Fibroblast of peridontal ligament (primary cell): ENCODE measurements around the gene KCNK16.

Experiments
- DNase-seq: peaks from one replicate; pipeline ENCODE4 v3.0.0-alpha.2; 2010; ENCODE audit errors: extremely low read depth

The KCNK16 gene

DNA sequence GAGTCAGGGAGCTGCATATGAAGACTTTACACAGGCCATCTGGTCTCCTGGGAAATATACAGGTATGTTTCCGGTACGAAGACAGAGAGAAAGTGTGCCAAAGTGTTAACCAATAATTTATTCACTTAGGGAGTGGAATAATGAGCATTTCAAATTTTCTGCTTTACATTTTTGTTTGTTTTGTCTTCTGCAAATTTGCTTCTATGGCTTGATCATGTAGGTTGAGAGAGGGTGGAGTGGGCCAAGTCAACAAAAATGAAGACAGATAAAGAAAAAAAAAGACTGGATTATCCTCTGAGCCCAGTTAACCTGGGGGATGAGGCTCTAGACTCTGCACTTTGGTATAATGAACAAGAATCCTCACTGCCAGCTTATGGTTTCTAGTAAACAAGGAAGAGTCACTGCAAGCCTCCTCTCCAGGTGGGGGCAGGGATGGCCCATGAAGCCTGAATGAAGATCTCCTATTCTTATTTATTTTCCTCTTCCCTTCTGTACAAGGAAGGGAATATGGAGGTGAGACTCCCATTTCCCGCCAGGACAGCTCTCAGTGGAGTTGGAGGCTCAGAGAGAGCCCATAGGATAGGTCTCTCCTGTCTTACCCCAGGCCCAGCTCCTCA is 46.0 kb downstream of the KCNK16 start:
- no peak for DNase-seq

DNA sequence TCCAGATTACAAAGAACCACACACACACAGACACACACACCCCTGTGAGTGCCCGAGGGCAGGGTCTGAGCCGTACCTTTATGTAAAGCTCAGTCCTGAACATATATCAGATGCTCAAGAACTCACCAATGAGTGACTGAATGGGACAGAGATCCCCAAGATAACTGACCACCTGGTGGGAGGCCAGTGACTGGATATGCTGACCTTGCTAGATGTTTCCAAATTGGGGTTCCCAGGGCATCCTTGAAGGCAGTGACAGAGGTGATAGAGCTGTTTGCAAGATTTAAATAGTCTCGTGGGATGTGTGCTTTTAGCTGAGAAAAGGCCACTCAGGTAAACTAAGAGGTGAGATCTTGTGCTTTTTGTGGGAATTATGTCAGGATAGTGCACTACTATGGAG is 47.6 kb downstream of the KCNK16 start:
- no peak for DNase-seq

DNA sequence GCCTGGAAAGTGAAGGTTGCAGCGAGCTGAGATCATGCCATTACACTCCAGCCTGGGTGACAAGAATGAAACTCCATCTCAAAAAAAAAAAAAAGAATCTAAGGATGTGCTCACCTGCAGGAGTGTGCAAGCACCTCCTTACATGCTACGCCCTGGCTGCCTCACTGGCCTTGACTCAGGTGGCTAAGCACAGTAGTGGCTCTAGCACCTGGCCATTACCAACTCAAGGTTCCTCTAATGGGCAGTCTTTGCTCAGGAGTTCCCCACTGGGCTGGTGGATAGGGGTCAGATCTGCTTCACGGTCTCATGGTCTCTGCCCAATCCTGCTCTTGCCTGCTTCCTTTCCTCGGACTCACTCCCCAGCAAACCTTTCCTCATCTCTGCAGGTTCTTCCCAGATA is 48.0 kb downstream of the KCNK16 start:
- DNase-seq = no peak

DNA sequence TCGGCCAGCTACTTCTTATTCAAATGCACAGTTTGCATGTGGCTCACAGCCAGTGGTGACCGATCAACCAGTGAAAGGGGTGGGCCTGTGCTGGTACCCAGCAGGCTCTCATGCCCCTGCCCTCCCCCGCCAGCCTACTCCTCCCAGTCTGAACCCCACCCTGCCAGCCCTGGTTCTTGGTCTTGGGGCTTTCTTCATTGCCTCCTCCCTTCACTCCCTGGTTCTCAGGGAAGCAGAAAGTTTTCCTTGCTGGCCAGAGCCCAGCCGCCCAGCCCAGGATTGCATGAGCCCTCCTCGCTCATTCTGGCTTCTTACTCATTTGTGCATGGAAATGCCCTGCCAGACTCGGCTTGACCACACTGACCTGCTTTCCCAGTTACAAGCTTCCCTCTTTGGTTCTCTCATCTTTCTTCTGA is 49.1 kb downstream of the KCNK16 start:
- DNase-seq = no peak

DNA sequence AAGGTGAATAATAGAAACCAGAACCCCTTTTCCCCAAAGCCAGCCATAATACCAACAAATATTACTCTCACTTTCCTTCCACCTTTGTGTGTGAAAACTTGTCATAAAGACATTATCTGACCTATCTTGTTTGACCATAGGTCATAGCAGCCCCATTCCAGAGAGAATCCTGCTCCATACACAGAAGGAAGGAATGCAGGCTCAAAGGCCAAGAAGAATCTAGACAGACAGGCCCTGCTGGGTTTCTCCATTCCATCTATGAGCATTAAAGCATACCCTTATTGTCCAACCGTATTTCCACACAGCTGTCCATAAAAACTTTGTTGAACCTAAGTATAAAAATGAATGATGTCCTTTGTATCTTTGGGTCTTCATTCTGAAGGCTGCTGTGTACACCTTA is 52.5 kb downstream of the KCNK16 start:
- DNase-seq = no peak

DNA sequence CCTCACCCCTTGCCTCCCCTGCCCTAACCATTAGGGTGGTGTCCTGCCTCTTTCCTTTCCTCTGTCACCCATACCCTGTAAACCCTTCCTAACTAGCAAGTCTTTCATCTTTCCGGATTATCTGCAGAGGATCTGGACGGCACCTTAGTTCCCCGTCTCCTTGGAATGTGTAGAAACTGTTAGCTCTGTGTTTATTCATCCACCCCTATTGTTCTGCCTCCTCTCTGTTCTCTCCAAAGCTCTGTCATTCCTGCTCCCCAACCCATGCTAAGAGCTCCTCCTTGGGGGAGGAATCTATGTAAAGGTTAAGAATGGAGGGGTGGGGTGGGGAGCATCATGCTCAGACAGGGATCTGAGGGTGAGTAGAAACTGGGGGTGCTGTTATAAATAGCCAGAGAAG is 53.8 kb downstream of the KCNK16 start:
- no peak for DNase-seq

DNA sequence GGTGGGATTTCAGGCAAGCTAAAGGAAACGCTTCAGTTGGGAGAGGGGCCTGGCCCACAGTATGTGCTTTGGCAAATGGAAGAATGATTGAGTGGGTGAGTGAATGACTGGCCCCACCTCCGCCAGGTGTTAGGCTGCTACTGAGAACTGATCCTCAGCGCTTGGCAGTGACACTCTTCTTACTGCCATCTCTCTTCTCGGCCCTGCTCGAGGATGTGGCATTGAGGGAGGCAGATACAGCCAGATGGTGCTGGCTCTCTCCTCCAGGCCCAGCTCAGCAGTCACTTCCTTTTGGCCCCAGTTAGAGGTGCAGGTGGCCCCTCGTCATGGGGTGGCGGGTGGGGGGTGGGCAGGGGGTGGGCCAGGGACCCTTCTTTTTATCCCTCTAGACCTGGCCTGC is 54.3 kb downstream of the KCNK16 start:
- DNase-seq = no peak

DNA sequence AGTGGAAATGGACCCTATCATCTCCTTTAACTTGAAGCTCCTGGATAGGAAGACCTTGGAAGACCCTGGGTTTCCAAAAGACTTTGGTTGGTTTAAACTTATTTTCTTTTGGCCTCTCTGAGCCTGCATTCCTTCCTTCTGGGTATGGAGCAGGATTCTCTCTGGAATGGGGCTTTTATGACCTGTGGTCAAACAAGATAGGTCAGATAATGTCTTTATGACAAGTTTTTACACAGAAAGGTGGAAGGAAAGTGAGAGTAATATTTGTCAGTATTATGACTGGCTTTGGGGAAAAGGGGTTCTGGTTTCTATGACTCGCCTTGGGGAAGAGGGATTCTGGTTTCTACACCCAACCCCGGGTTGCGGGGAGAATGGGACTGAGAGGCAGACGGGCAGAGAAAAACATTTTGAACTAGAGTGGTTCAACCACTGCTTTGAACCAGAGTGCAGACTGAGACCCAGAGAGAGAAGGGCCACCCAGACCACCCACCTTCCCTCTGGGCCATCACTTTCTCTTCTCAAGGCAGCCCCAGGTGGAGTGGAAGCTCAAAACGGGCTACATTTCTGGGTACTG is 55.6 kb downstream of the KCNK16 start:
- DNase-seq = no peak

DNA sequence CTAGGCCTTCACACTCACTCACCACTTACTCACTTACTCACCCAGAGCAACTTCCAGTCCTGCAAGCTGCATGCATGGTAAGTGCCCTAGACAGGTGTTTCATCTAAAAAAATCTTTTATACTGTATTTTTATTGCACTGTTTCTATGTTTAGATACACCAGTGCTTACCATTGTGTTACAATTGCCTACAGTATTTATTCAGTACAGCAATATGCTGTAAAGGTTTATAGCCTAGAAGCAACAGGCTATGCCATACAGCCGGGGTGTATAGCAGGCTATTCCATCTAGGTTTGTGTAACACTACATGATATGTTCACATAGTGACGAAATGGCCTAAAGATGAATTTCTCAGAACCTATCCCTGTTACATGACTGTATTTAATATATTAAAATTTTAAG is 56.1 kb downstream of the KCNK16 start:
- DNase-seq = no peak
